Gastrocnemius medialis (tissue), 4 donors: Measurements from ENCODE around the gene ABCC2. TPM values are rescaled to one million over a fixed set of nuclear protein-coding genes. Genes with fewer than 3 reads are reported as not detected.

ENCODE experiments used
- ATAC-seq, 2 donors: fragments of 150-250 bp; one replicate each; pipeline ENCODE4 v1.9.1; 2016
- DNase-seq, 2 donors: peaks; one replicate each; pipeline ENCODE4 v3.0.0-alpha.2; 2019
- H3K27ac ChIP-seq, 4 donors: fragments of 200-600 bp; sonication (generic); 1 replicate in 1 of 4; 2 replicates in 3 of 4; pipeline ENCODE4 v1.5.1; 2016 to 2018; ENCODE audit warnings: mild to moderate bottlenecking in 2 of 4, moderate library complexity in 1 of 4
- H3K27me3 ChIP-seq, 3 donors: fragments of 200-600 bp; sonication (generic) in 2 of 3; 1 replicate in 1 of 3; 2 replicates in 2 of 3; pipeline versions ENCODE4 v1.5.1 to v1.6.0; 2016 to 2019; ENCODE audit warnings: mild to moderate bottlenecking in 1 of 3, moderate library complexity in 1 of 3
- H3K36me3 ChIP-seq, 2 donors: fragments of 200-600 bp; sonication (generic) in 1 of 2; one replicate each; pipeline ENCODE4 v1.5.1; 2017 to 2018
- H3K4me1 ChIP-seq, 2 donors: fragments of 200-600 bp; sonication (generic) in 1 of 2; one replicate each; pipeline ENCODE4 v1.5.1; 2016 to 2017; ENCODE audit warnings: mild to moderate bottlenecking in 2 of 2
- H3K4me3 ChIP-seq, 4 donors: fragments of 200-600 bp; sonication (generic) in 3 of 4; 1 replicate in 1 of 4; 2 replicates in 3 of 4; pipeline ENCODE4 v1.5.1; 2016 to 2019; ENCODE audit warnings: mild to moderate bottlenecking in 2 of 4
- H3K9me3 ChIP-seq, 3 donors: fragments of 200-600 bp; sonication (generic) in 2 of 3; 1 replicate in 1 of 3; 2 replicates in 2 of 3; pipeline ENCODE4 v1.5.1; 2016 to 2019
- POLR2A ChIP-seq, 2 donors: fragments of 450-650 bp; IDR thresholded peaks; one replicate each; pipeline ENCODE4 v1.6.1; 2017; ENCODE audit warnings: antibody characterized with exemption in 2 of 2, mild to moderate bottlenecking in 2 of 2, moderate library complexity in 2 of 2
- in situ Hi-C, 4 donors: fragments of 200-750 bp; cut with MboI; loops; one replicate each; pipeline versions ENCODE4 v1.15.0 to v1.8.0; 2017; ENCODE audit warnings: low sequenced_read_pairs in 4 of 4
- intact Hi-C: fragments of 100-400 bp; cut with DNase I; formaldehyde crosslinking; loops from one replicate; pipeline ENCODE4 v1.15.1; 2023; ENCODE audit warnings: low total_unique reads
- total RNA-seq, 4 donors: library from RNA; depleted of rRNA; stranded (reverse); fragments of >200 nt; gene quantifications; one replicate each; pipeline versions ENCODE4 v1.1.0 to v1.2.3, GENCODE V29; 2016
- TF ChIP-seq, protein P1 (sequence below), 5 experiments: fragments of 450-650 bp in 3 of 5; fragments of 200-600 bp in 2 of 5; sonication (generic) in 2 of 5; IDR thresholded peaks in 4 of 5; conservative IDR thresholded peaks in 1 of 5; 1 replicate in 4 of 5; 2 replicates in 1 of 5; pipeline ENCODE4 v1.5.1; 2016 to 2019; ENCODE audit warnings: antibody characterized with exemption in 5 of 5, mild to moderate bottlenecking in 3 of 5, moderate library complexity in 3 of 5

The ABCC2 gene
- total RNA-seq, 4 donors from 2014 or later, result 0.89 to 3.2 (median 1.3) TPM

DNA sequence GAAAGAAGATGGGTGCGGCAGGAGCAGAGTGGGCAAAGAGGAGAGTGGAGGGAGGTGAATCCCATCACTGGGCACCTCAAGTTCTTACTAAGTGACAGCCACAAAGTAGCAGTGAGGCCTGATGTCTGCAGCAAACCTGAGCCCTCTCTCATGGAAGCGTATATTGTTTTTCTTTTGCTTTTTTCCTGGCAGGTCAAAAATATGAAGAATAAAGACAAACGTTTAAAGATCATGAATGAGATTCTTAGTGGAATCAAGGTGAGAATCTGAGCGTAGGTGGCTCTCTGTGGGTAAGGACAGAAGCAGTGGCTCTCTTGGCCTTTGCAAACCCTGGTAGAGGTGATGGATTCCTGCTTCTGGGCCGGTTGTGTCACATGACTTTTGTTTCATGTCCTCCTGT is 22.8 kb downstream of the ABCC2 start:
- DNase-seq (no peak), ATAC-seq (no peak)
- no peaks in the 10 kb centered on the region for H3K36me3 ChIP-seq
- intact Hi-C loops, result no loop called here
- no peaks in the 10 kb centered on the region for H3K9me3 ChIP-seq
- H3K27me3 ChIP-seq, result no peaks in the 10 kb centered on the region
- TF ChIP-seq, protein P1, sequence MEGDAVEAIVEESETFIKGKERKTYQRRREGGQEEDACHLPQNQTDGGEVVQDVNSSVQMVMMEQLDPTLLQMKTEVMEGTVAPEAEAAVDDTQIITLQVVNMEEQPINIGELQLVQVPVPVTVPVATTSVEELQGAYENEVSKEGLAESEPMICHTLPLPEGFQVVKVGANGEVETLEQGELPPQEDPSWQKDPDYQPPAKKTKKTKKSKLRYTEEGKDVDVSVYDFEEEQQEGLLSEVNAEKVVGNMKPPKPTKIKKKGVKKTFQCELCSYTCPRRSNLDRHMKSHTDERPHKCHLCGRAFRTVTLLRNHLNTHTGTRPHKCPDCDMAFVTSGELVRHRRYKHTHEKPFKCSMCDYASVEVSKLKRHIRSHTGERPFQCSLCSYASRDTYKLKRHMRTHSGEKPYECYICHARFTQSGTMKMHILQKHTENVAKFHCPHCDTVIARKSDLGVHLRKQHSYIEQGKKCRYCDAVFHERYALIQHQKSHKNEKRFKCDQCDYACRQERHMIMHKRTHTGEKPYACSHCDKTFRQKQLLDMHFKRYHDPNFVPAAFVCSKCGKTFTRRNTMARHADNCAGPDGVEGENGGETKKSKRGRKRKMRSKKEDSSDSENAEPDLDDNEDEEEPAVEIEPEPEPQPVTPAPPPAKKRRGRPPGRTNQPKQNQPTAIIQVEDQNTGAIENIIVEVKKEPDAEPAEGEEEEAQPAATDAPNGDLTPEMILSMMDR (IDR thresholded peaks at IDR 0.05 in 4 of 5, conservative IDR thresholded peaks at IDR 0.05 in 1 of 5), result no peak
- TF ChIP-seq POLR2A (IDR thresholded peaks at IDR 0.05), result no peak
- no peak overlapping the region for H3K27ac ChIP-seq
- in situ Hi-C loops, result no loop called here
- H3K4me1 ChIP-seq, result peaks cover 2 to 6% of the 10 kb centered on the region in 2 donors
- H3K4me3 ChIP-seq, result no peak overlapping the region

DNA sequence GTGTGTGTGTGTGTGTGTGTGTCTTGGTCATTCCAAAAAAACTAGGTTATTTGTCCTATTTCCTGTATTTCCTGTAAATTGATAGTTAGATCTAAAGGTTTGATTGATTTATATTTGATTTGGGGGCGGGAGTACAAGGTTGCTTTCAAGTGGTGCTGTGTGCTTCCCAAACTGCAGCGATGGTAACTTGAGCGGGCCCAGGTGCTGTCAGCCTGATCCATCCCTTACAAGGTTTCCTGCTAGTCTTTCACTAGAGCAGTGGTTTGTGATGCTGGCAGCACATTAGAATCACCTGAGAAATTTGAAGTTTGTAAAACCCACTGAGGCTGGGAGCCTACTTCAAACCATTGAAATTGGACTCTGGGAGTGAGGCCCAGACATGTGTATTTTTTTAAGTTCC is 23.7 kb downstream of the ABCC2 start:
- Histone ChIP-seq H3K4me1 (peaks cover 2 to 6% of the 10 kb centered on the region in 2 donors), H3K9me3 (no peaks in the 10 kb centered on the region), H3K27ac (no peak overlapping the region), H3K27me3 (no peaks in the 10 kb centered on the region), H3K36me3 (no peaks in the 10 kb centered on the region), H3K4me3 (no peak overlapping the region)
- TF ChIP-seq, protein P1 (IDR thresholded peaks at IDR 0.05 in 4 of 5, conservative IDR thresholded peaks at IDR 0.05 in 1 of 5), result no peak
- no peak for TF ChIP-seq POLR2A (IDR thresholded peaks at IDR 0.05)
- DNase-seq, result no peak
- in situ Hi-C loops, result no loop called here
- no peak for ATAC-seq
- intact Hi-C loops, result no loop called here

DNA sequence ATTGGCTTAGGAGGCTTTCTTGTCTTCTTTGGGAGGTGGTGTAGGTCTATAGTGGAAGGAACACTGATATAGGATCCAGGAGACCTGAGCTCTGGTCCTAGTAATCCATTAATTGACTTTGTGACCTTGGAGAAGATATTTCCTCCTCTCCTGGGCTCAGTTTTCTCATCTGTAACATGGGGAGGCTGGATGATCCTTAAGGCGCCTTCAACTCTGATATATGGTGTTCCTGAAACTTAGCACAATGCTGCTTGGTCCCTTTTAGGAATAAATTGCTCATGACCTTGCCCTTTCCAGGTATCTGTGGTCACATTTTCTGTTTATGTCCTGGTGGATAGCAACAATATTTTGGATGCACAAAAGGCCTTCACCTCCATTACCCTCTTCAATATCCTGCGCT is 25.3 kb downstream of the ABCC2 start:
- ATAC-seq (no peak), DNase-seq (no peak)
- Histone ChIP-seq H3K36me3 (peaks cover 0 to 3% of the 10 kb centered on the region in 2 donors), H3K9me3 (no peaks in the 10 kb centered on the region), H3K4me1 (peaks cover 2 to 6% of the 10 kb centered on the region in 2 donors), H3K27me3 (no peaks in the 10 kb centered on the region), H3K4me3 (no peak overlapping the region), H3K27ac (peak overlapping the region in 1 of 4 donors; percentile 16)
- intact Hi-C loops, result no loop called here
- in situ Hi-C loops, result no loop called here
- TF ChIP-seq, protein P1 (IDR thresholded peaks at IDR 0.05 in 4 of 5, conservative IDR thresholded peaks at IDR 0.05 in 1 of 5), result no peak
- TF ChIP-seq POLR2A (IDR thresholded peaks at IDR 0.05), result no peak

DNA sequence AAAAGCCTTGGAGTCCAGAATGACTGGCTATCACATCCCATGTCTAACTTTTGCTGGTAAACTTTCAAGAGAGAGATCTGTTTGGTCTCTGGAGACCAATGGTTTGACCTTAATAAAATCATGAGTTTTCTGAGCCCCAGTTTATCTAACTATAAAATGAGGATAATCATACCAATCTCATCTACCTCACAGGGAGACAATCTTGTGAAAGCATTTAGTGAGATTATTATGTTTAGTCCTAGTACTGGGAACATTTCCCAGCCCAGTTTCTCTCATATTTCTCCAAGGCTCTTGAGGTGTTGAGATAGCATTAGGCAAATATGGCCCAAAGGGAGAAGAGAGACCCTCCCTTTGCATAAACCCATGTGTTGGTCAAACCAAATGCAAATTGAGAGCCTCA is 25.8 kb downstream of the ABCC2 start:
- TF ChIP-seq POLR2A (IDR thresholded peaks at IDR 0.05), result no peak
- TF ChIP-seq, protein P1 (IDR thresholded peaks at IDR 0.05 in 4 of 5, conservative IDR thresholded peaks at IDR 0.05 in 1 of 5), result no peak
- DNase-seq (no peak), ATAC-seq (no peak)
- H3K4me3 ChIP-seq, result no peak overlapping the region
- intact Hi-C loops, result no loop called here
- peaks cover 2 to 6% of the 10 kb centered on the region in 2 donors for H3K4me1 ChIP-seq
- peaks cover 0 to 3% of the 10 kb centered on the region in 2 donors for H3K36me3 ChIP-seq
- no peaks in the 10 kb centered on the region for H3K27me3 ChIP-seq
- H3K27ac ChIP-seq, result peak overlapping the region in 2 of 4 donors; percentile 15 to 16
- no peaks in the 10 kb centered on the region for H3K9me3 ChIP-seq
- in situ Hi-C loops, result no loop called here

DNA sequence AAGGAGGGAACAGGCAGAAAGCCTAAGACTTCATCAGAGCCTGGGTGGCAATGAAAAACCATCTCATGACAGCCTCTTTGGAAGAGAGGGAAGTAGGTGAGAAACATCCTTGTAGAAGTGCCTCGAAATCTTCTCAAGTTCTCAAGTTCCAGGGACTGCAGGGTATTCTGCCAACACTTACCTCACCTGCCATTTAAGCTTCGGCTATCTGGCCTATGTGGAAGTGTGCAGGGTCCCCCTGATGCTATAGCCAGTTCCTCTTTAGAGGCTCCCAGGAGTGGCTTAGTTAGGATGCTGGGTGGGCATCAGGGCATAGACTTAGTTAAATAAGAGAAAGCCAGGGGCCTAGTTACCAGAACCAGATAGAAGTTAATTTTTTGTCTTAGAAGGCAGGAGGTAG is 27.0 kb downstream of the ABCC2 start:
- intact Hi-C loops (no loop called here), in situ Hi-C loops (no loop called here)
- no peak overlapping the region for H3K4me3 ChIP-seq
- H3K9me3 ChIP-seq, result no peaks in the 10 kb centered on the region
- peaks cover 2 to 6% of the 10 kb centered on the region in 2 donors for H3K4me1 ChIP-seq
- no peak for TF ChIP-seq POLR2A (IDR thresholded peaks at IDR 0.05)
- TF ChIP-seq, protein P1 (IDR thresholded peaks at IDR 0.05 in 4 of 5, conservative IDR thresholded peaks at IDR 0.05 in 1 of 5), result no peak
- no peaks in the 10 kb centered on the region for H3K27me3 ChIP-seq
- DNase-seq, result no peak
- ATAC-seq, result no peak
- H3K36me3 ChIP-seq, result peaks cover 0 to 3% of the 10 kb centered on the region in 2 donors
- H3K27ac ChIP-seq, result peak overlapping the region; percentile 51 to 64 (median 55)
